Measurements from ENCODE around the gene TRERF1.

TRERF1 gene

GRCh38 chr6:42363926-42364849 is 87.5 kb downstream of the TRERF1 start:
- DNase-seq = peak; percentile 54

GRCh38 chr6:42361036-42361435 is 90.7 kb downstream of the TRERF1 start:
- no peak for DNase-seq

GRCh38 chr6:42359021-42359420 is 92.7 kb downstream of the TRERF1 start:
- DNase-seq = no peak

GRCh38 chr6:42355416-42355815 is 96.3 kb downstream of the TRERF1 start:
- DNase-seq = no peak

- no peak for DNase-seq
Observed at GRCh38 chr6:42354702-42355101, 97.0 kb downstream of the TRERF1 start.

GRCh38 chr6:42352856-42353564 is 98.7 kb downstream of the TRERF1 start:
- DNase-seq = no peak

- no peak for DNase-seq
Observed at GRCh38 chr6:42350911-42351310, 100.8 kb downstream of the TRERF1 start.

GRCh38 chr6:42349753-42350511 is 101.8 kb downstream of the TRERF1 start:
- no peak for DNase-seq

GRCh38 chr6:42347456-42347855 is 104.3 kb downstream of the TRERF1 start:
- no peak for DNase-seq

- DNase-seq = no peak
Observed at GRCh38 chr6:42345696-42346416, 105.9 kb downstream of the TRERF1 start.

GRCh38 chr6:42344756-42345155 is 107.0 kb downstream of the TRERF1 start:
- DNase-seq = peak; percentile 32

- DNase-seq = no peak
Observed at GRCh38 chr6:42341771-42342553, 109.8 kb downstream of the TRERF1 start.

- no peak for DNase-seq
Observed at GRCh38 chr6:42341221-42341620, 110.5 kb downstream of the TRERF1 start.

GRCh38 chr6:42340511-42340910 is 111.2 kb downstream of the TRERF1 start:
- no peak for DNase-seq

GRCh38 chr6:42339991-42340401 is 111.7 kb downstream of the TRERF1 start:
- no peak for DNase-seq

GRCh38 chr6:42338744-42339222 is 112.9 kb downstream of the TRERF1 start:
- DNase-seq = peak; percentile 84

- DNase-seq = no peak
Observed at GRCh38 chr6:42337985-42338743, 113.6 kb downstream of the TRERF1 start.

GRCh38 chr6:42336431-42336830 is 115.3 kb downstream of the TRERF1 start:
- DNase-seq = no peak

GRCh38 chr6:42335896-42336295 is 115.8 kb downstream of the TRERF1 start:
- DNase-seq = no peak

- no peak for DNase-seq
Observed at GRCh38 chr6:42334870-42335269, 116.9 kb downstream of the TRERF1 start.

GRCh38 chr6:42333612-42334011 is 118.1 kb downstream of the TRERF1 start:
- DNase-seq = peak; percentile 61
